GM10266 (cell line): ENCODE measurements around the gene ING1.

Source experiments
- DNase-seq: peaks from one replicate; pipeline ENCODE4 v3.0.0; 2012; ENCODE audit errors: extremely low spot score
- CTCF ChIP-seq: IDR thresholded peaks from 2 replicates; pipeline ENCODE4 v1.5.1; 2012; ENCODE audit warnings: mild to moderate bottlenecking, low read depth; ENCODE audit not compliant: control insufficient read depth, insufficient read depth; ENCODE audit errors: missing control alignments

Gene ING1

GRCh38 chr13:110746438-110746837 is 32.9 kb downstream of the ING1 start:
- no peak for DNase-seq
- no peak for TF ChIP-seq CTCF

- TF ChIP-seq CTCF: no peak
Measured at GRCh38 chr13:110748271-110748670, 34.8 kb downstream of the ING1 start.

GRCh38 chr13:110756219-110756631 is 42.7 kb downstream of the ING1 start:
- TF ChIP-seq CTCF: no peak
- no peak for DNase-seq

More at GRCh38 chr13:110748271-110748670, 34.8 kb downstream of the ING1 start:
- DNase-seq: no peak

- no peak for DNase-seq
- TF ChIP-seq CTCF: no peak
Measured at GRCh38 chr13:110757296-110757695, 43.8 kb downstream of the ING1 start.

- TF ChIP-seq CTCF: no peak
- DNase-seq: no peak
Measured at GRCh38 chr13:110758195-110758805, 44.8 kb downstream of the ING1 start.

- TF ChIP-seq CTCF: no peak
- no peak for DNase-seq
Measured at GRCh38 chr13:110759710-110760109, 46.2 kb downstream of the ING1 start.

GRCh38 chr13:110760611-110761010 is 47.1 kb downstream of the ING1 start:
- no peak for DNase-seq
- TF ChIP-seq CTCF: no peak
